GM18873 (cell line): ENCODE measurements around the gene ARHGAP9.
A peak's percentile ranks its signal among the peaks of the same experiment; 100 is the strongest.
"Not testable (repeated sequence)": the region's sequence is repeated elsewhere in the genome, so short reads cannot be mapped to it uniquely, and the experiment has no call there.

ENCODE experiments used
- ATAC-seq: cut with Tn5 transposase; IDR thresholded peaks from one replicate; pipeline ENCODE4 v1.9.1; 2021; ENCODE audit warnings: mild to moderate bottlenecking, moderate library complexity, moderate number of reproducible peaks; ENCODE audit not compliant: unreplicated experiment, low FRiP score

The ARHGAP9 gene

DNA sequence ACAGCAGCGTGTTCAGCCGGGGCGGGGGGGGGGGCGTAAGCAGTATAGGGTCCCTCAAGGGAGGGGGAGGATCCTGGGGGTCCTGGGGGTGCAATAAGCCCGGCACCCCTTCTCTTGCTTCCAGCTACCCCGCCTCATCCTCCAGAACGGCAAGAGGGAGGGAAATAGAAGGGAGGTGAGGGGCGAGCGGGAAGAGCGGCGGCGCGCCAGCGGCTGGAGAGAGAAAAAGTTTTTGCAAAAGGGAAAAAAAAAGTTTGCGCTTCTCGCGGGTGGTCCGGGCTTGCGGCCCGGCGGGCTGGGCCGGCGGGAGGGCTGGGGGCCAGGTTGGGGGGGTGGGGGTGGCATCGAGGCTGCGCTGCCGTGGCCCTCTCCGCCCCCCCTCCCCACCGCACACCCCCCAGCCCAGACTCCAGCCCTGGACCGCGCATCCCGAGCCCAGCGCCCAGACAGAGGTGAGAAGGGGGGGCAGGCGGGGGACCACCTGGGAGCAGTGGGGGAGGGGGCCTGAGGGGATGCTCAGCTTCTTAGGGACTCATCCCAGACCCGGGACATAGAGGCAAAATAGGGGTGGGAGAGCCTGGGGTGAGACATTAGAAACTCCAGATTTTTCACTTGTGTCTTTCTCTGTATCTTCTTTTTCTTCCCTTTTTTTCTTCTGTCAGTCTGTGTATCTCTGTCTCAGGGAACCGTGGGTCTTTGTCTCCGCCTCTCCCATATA, 19.8 kb downstream of the ARHGAP9 start, which contains the start of gene GLI1:
Gene GLI1 (plus strand): TSS at position 36 of the 718 bp plus-strand sequence. CDS start 3,907 bp downstream, outside the sequence.
- no peak for ATAC-seq

DNA sequence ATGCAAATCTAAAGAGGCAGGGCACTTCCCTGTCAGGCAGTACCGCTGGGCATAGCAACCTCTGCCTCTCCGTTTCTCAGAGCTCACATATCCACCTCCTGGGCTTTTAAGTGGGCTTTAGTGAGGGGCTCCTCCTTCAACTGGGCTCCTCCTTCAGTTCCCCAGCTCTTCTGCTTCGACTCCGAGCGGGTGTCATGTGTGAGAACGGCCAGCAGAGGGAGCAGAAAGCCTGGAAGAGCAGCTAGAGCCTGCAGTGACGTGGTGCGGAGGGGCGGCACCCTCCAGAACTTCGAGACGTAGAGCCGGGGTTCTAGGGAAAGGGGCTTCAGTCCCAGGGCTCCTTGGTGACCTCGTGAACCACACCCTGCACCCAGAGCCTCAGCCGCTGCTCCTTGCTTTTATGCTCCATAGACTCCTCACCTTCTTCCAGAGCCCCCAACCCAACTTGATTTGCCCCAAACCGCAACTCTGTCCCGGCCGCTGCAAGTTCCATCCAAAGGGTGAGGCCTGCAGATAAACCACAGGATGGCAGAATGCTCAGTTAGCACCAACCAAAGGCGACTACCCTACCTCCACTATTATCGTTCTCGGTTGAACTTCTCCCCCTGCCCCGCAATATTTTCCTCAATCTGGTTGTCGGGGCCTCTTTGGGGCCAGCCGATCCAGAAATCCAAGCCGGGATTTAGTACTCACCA, 20.5 kb downstream of the ARHGAP9 start:
- ATAC-seq, result peak; percentile 52

DNA sequence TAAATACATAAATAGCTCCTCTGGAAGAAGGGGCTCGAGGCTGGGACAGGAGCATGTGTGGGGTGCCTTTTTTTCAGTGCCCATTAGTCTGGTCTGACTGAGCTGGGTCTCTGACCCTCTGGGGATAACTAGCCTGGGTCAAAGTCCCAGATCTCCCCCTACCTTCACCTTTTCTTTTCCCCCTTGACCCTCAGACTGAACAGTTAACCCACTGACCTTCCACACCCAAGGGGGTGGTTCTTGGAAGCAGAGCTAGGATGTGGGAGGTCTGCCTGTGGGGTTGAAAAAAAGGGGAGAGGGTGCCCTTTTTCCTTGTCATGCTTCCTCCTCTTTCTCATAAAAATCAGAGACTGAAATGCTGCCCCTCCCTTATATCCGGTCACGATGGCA, 21.0 kb downstream of the ARHGAP9 start:
- ATAC-seq, result no peak

DNA sequence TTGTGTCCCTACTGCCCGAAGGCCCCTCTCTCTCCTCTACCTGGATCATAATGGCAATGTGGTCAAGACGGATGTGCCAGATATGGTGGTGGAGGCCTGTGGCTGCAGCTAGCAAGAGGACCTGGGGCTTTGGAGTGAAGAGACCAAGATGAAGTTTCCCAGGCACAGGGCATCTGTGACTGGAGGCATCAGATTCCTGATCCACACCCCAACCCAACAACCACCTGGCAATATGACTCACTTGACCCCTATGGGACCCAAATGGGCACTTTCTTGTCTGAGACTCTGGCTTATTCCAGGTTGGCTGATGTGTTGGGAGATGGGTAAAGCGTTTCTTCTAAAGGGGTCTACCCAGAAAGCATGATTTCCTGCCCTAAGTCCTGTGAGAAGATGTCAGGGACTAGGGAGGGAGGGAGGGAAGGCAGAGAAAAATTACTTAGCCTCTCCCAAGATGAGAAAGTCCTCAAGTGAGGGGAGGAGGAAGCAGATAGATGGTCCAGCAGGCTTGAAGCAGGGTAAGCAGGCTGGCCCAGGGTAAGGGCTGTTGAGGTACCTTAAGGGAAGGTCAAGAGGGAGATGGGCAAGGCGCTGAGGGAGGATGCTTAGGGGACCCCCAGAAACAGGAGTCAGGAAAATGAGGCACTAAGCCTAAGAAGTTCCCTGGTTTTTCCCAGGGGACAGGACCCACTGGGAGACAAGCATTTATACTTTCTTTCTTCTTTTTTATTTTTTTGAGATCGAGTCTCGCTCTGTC, 22.8 kb downstream of the ARHGAP9 start:
- no peak for ATAC-seq

GRCh38 chr12:57456145-57456700, 23.4 kb downstream of the ARHGAP9 start:
- no peak for ATAC-seq

- no peak for ATAC-seq
Observed at GRCh38 chr12:57455374-57456144, 24.1 kb downstream of the ARHGAP9 start.

DNA sequence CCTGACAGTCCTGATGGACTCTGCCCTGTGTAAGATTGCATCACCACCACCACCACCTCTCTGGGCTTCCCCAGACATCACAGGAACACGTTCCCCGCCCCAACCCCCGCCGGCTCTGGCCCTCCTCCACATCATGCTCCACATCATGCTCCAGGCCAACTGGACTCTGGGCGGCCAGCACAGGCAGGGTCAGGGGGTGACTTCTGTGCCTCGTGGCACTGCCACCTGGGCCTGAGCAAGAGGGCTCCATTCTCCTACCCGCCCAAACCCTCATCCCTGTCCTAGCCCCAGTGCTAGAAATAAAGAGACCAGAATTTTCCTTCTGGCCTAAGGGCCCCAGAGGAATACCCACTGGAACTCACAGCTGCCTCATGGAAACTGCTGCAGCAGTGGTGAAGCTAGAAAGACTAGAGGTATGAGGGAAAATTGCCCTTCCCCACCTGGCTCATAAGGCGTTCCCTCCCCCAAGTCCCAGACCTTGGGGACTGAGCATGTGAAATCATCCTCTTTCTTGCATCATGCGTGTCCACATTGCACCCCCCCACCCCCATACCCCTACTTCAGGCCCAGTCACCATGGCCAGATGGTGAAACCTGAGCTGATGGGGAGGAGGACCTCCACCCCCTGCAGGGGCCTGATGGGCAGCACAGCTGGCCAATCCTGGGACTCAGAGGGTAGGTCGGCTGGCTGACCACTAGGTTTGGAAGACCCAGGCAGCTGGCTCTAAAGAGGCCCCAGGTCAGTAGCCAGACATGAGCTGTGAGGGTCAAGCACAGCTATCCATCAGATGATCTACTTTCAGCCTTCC, 24.9 kb downstream of the ARHGAP9 start, which contains the start of gene INHBE:
Gene INHBE (plus strand): TSS at position 742 of the 808 bp plus-strand sequence. CDS start 230 bp downstream, outside the sequence.
- no peak for ATAC-seq

DNA sequence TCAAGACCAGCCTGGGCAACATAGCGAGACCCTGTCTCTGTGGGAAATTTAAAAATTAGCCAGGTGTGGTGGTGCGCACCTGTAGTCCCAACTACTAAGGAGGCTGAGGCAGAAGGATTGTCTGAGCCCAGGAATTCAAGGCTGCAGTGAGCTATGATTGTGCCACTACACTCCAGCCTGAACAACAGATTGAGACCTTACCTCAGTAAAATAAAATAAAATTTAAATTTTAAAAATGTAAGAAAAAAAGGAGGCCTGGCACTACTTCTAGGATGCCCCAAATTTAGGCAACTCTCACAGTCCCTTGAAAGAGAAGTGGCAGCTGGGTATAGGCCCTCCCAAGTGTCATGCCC, 25.5 kb downstream of the ARHGAP9 start:
- no peak for ATAC-seq

GRCh38 chr12:57452937-57453509, 26.6 kb downstream of the ARHGAP9 start:
- ATAC-seq, result no peak

DNA sequence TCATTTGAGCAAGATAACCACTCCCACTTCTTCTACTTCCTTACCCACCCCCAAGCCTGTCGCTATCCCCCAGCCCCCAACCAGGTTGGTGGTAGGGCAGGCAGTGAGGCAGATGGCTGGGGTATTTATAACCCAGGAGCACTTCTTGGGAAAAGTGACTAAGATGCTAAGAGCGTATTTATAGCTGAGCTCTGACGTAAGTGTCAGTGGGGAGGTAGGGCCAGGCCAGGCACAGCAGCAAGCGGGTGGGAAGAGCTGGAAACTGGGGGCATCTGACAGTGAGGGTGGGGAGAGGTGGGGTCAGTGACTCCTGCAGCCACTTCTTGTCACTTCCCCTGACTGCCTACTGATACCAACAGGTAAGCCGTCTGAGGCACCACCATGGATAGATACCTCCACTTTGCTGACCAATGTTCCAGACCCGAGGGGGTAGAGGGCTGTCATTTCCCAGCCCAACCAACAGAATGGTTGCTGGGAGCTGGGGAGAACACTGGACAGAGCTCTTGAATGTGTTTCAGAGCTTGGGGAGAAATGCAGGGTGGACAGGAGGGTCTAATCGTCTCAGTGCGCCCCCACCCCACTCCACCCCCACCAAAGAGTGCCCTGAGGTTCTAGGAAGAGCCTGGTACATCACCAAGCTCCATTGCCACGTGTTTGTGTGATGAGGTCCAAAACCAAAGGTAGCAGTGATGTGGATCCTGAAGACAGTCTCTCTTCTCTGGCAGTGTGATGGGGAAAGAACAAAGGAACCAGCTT, 27.3 kb downstream of the ARHGAP9 start:
- no peak for ATAC-seq

- no peak for ATAC-seq
Observed at GRCh38 chr12:57451233-57451778, 28.4 kb downstream of the ARHGAP9 start.

DNA sequence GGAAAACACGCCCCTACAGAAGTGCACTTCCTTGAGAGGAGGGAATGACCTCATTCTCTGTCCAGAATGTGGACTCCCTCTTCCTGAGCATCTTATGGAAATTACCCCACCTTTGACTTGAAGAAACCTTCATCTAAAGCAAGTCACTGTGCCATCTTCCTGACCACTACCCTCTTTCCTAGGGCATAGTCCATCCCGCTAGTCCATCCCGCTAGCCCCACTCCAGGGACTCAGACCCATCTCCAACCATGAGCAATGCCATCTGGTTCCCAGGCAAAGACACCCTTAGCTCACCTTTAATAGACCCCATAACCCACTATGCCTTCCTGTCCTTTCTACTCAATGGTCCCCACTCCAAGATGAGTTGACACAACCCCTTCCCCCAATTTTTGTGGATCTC, 29.6 kb downstream of the ARHGAP9 start:
- ATAC-seq, result no peak

DNA sequence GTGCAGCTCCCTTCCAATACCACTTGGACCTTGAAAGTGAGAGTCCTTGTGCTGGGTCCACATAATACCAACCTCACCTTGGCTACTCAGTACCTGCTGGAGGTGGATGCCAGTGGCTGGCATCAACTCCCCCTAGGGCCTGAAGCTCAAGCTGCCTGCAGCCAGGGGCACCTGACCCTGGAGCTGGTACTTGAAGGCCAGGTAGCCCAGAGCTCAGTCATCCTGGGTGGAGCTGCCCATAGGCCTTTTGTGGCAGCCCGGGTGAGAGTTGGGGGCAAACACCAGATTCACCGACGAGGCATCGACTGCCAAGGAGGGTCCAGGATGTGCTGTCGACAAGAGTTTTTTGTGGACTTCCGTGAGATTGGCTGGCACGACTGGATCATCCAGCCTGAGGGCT, 30.3 kb downstream of the ARHGAP9 start:
- ATAC-seq, result no peak

DNA sequence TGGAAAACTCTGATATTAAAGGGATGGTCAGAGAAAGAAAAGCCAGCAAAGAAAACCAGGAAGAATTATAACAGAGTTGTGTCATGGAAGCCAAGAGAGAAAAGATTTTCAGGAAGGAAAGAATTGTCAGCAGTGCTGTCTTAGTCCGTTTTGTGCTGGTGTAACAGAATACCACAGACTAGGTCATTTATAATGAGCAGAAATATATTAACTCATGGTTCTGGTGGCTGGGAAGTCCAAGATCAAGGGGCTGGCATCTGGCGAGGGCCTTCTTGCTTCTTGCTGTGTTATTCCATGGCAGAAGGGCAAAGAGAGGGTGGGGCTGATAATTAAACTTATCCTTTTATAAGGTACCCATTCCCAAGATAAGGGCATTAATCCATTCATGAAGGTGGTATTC, 31.0 kb downstream of the ARHGAP9 start:
- ATAC-seq, result no peak

DNA sequence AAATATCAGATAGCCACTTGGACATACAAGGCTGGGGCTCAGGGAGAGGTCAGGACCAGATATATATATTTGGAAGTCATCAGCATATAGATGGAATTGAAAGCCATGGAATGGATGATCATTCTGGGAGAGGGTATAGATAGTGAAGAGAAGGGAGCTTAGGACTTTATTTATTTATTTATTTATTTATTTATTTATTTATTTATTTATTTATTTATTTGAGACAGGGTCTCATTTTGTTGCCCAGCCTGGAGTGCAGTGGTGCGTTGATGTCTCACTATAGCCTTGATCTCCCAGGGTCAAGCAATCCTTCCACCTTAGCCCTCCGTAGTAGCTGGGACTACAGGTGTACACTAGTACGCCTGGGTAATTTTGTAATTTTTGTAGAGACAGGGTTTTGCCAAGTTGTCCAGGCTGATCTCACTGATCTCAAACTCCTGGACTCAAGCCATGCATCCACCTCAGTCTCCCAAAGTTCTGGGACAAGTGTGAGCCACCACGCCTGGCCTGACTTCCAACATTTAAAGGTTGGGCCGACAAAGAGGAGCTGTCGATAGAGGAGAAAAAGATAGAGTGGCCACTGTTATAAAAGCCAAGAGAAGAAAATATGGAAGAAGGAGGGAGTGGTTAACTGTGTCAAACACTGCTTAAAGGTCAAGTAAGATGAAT, 33.2 kb downstream of the ARHGAP9 start:
- ATAC-seq, result no peak

- ATAC-seq, result no peak
Observed at GRCh38 chr12:57444744-57445143, 34.9 kb downstream of the ARHGAP9 start.

DNA sequence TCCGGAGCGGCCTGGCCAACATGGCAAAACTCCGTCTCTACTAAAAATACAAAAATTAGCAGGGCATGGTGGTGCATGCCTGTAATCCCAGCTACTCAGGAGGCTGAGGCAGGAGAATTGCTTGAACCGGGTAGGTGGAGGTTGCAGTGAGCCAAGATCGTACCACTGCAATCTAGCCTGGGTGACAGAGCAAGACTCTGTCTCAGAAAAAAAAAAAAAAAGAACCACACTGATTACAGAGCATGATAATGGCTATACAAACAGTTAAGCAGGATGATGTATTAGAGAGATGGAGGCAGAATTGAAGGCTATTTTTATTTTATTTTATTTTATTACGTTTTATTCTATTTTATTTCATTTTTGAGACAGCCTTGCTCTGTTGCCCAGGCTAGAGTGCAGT, 35.3 kb downstream of the ARHGAP9 start:
- ATAC-seq, result not testable (repeated sequence)
